Trophoblast cell (in vitro differentiated cells and primary cell): Measurements from ENCODE around the gene ACYP2.

Experiments used
- DNase-seq, 2 donors: peaks; one replicate each; pipeline ENCODE4 v3.0.0-alpha.2; 2016
- H2AFZ ChIP-seq: 2 replicates; pipeline ENCODE4 v1.6.1; 2013; ENCODE audit warnings: low read length, moderate library complexity, mild to moderate bottlenecking; ENCODE audit not compliant: insufficient read depth, poor library complexity
- H2AK5ac ChIP-seq: 2 replicates; pipeline ENCODE4 v1.6.1; 2013; ENCODE audit warnings: mild to moderate bottlenecking, low read length
- H2BK120ac ChIP-seq: 2 replicates; pipeline ENCODE4 v1.6.1; 2013; ENCODE audit warnings: low read length, mild to moderate bottlenecking, moderate library complexity; ENCODE audit not compliant: insufficient read depth, poor library complexity
- H2BK12ac ChIP-seq: 2 replicates; pipeline ENCODE4 v1.6.1; 2013; ENCODE audit warnings: mild to moderate bottlenecking, low read length, moderate library complexity
- H2BK5ac ChIP-seq: 2 replicates; pipeline ENCODE4 v1.6.1; 2013; ENCODE audit warnings: low read length, low read depth, moderate library complexity, mild to moderate bottlenecking; ENCODE audit not compliant: poor library complexity
- H3K14ac ChIP-seq: 2 replicates; pipeline ENCODE4 v1.6.1; 2013; ENCODE audit warnings: mild to moderate bottlenecking, low read length
- H3K18ac ChIP-seq: 2 replicates; pipeline ENCODE4 v1.6.1; 2013; ENCODE audit warnings: mild to moderate bottlenecking, low read length
- H3K23ac ChIP-seq: 2 replicates; pipeline ENCODE4 v1.6.1; 2013; ENCODE audit warnings: low read length
- H3K27ac ChIP-seq: 2 replicates; pipeline ENCODE4 v1.5.1; 2013; ENCODE audit warnings: low read depth, mild to moderate bottlenecking, inconsistent platforms, low read length, moderate library complexity
- H3K27me3 ChIP-seq: 2 replicates; pipeline ENCODE4 v1.6.1; 2013; ENCODE audit warnings: inconsistent platforms, mild to moderate bottlenecking, low read length, moderate library complexity; ENCODE audit not compliant: insufficient read depth
- H3K36me3 ChIP-seq, 2 experiments: 1 replicate in 1 of 2; 2 replicates in 1 of 2; pipeline ENCODE4 v1.6.1; 2013; ENCODE audit warnings: low read length in 2 of 2, mild to moderate bottlenecking in 2 of 2, moderate library complexity in 1 of 2; ENCODE audit not compliant: insufficient read depth in 2 of 2, control insufficient read depth in 1 of 2
- H3K4ac ChIP-seq: 2 replicates; pipeline ENCODE4 v1.6.1; 2013; ENCODE audit warnings: low read depth, mild to moderate bottlenecking, low read length, moderate library complexity
- H3K4me1 ChIP-seq, 2 experiments: 1 replicate in 1 of 2; 2 replicates in 1 of 2; pipeline ENCODE4 v1.6.1; 2013; ENCODE audit warnings: low read length in 2 of 2, mild to moderate bottlenecking in 2 of 2, moderate library complexity in 1 of 2; ENCODE audit not compliant: insufficient read depth in 2 of 2, control insufficient read depth in 1 of 2
- H3K4me2 ChIP-seq: 2 replicates; pipeline ENCODE4 v1.6.1; 2013; ENCODE audit warnings: inconsistent platforms, mild to moderate bottlenecking, low read length, moderate library complexity
- H3K4me3 ChIP-seq: 2 replicates; pipeline ENCODE4 v1.5.1; 2013; ENCODE audit warnings: mild to moderate bottlenecking, low read depth, low read length, inconsistent platforms
- H3K79me1 ChIP-seq: one replicate; pipeline ENCODE4 v1.6.1; 2013; ENCODE audit warnings: low read length
- H3K79me2 ChIP-seq: 2 replicates; pipeline ENCODE4 v1.6.1; 2013; ENCODE audit warnings: low read length, mild to moderate bottlenecking; ENCODE audit not compliant: control insufficient read depth, insufficient read depth, poor library complexity
- H3K9ac ChIP-seq: 2 replicates; pipeline ENCODE4 v1.6.1; 2013; ENCODE audit warnings: mild to moderate bottlenecking, low read length
- H3K9me3 ChIP-seq: 2 replicates; pipeline ENCODE4 v1.6.1; 2013; ENCODE audit warnings: low read depth, mild to moderate bottlenecking, control low read depth, inconsistent platforms, low read length; ENCODE audit not compliant: insufficient read depth
- H4K12ac ChIP-seq: 2 replicates; pipeline ENCODE4 v1.6.1; 2013; ENCODE audit warnings: low read depth, mild to moderate bottlenecking, low read length, moderate library complexity
- H4K8ac ChIP-seq: 2 replicates; pipeline ENCODE4 v1.6.1; 2013; ENCODE audit warnings: low read depth, mild to moderate bottlenecking, low read length, moderate library complexity
- H4K91ac ChIP-seq: one replicate; pipeline ENCODE4 v1.6.1; 2013; ENCODE audit warnings: low read depth, mild to moderate bottlenecking, low read length, moderate library complexity
- WGBS: extraction: QIAGEN DNeasy Blood & Tissue Kit; methylation state at CpG from one replicate; pipeline ENCODE4 v1.1.7; 2013; ENCODE audit warnings: missing lambda C conversion rate; ENCODE audit not compliant: insufficient read length, insufficient coverage; ENCODE audit errors: extremely low coverage; 5-methylcytosine and 5-hydroxymethylcytosine counted together

ACYP2 gene

DNA sequence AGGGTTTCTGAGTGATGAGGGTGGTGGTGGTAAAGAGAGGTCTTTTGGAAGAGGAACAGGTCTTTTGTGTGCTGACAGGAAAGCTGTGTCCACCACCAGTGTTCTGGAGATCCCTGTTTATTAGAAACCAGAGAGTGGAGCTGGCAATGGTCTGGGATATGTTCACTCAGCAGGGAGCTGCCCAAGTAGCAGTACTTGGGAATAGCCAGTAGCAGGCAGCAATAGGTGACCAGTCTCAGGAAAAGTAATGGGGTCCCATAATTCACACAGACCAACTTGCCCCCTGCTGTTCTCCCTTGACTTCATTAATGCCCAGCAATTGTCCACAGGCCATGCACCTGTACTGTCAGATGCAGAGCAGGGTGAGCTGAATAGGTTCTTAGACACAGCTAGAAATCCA lies 138.8 kb downstream of the ACYP2 start:
- H3K4ac ChIP-seq: no peak overlapping the region
- no peak overlapping the region for H2BK5ac ChIP-seq
- H3K4me1 ChIP-seq: no peaks in the 10 kb centered on the region
- H2AK5ac ChIP-seq: no peak overlapping the region
- no peak overlapping the region for H2BK12ac ChIP-seq
- H3K79me1 ChIP-seq: no peaks in the 10 kb centered on the region
- H4K12ac ChIP-seq: no peak overlapping the region
- H3K14ac ChIP-seq: no peak overlapping the region
- H2AFZ ChIP-seq: no peak overlapping the region
- no peak overlapping the region for H3K18ac ChIP-seq
- peaks cover 2% of the 10 kb centered on the region for H3K9me3 ChIP-seq
- no peak overlapping the region for H3K9ac ChIP-seq
- no peak overlapping the region for H4K8ac ChIP-seq
- no peaks in the 10 kb centered on the region for H3K27me3 ChIP-seq
- no peak overlapping the region for H2BK120ac ChIP-seq
- no peak overlapping the region for H4K91ac ChIP-seq
- no peak overlapping the region for H3K27ac ChIP-seq
- H3K79me2 ChIP-seq: no peaks in the 10 kb centered on the region
- no peaks in the 10 kb centered on the region for H3K36me3 ChIP-seq
- H3K4me2 ChIP-seq: no peak overlapping the region
- no peak for DNase-seq
- H3K4me3 ChIP-seq: no peak overlapping the region
- H3K23ac ChIP-seq: no peak overlapping the region

DNA sequence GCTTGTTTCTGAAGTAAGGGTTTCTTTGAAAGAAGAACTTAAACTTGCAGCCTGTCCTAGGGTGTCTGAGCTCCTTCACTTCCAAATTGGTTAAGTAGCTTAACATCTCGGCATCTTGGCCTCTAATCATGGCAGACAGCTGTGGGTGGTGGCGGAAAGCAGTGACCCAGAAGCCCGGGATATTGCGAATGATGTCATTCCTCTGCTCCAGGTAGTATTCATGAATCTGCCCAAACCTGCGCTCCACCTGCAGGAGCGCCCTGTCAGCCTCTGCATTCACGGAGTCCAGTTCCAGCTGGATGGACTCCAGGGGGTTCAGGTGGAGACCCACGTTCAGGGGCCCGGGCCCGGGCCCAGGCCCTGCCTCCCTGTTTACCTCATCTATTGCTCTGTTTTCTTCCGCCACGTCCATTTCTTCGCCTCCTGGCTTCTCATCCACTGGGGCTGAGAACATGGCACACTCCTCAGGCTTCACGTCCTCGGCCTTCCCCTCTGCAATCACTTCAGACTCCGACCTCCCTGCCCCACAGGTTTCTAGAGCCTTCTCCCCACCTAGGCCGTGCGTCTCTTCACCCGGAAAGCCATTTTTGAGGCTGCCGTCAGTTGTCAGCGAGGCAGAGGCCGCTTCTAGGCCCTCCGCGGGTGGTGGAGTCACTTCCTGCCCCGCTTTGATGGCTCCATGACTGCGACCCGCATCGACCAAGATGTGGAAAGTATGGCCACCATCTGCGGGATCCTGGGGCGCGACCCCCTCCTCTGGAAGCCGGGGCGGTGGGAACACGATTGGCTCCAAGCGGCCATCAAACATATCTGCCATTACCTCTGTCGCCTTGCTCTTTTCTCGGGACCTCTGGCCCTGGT lies 140.0 kb downstream of the ACYP2 start:
- Histone ChIP-seq H3K18ac (no peak overlapping the region), H3K9me3 (peaks cover 2% of the 10 kb centered on the region), H2BK120ac (no peak overlapping the region), H3K4me1 (no peaks in the 10 kb centered on the region), H3K9ac (no peak overlapping the region), H3K36me3 (no peaks in the 10 kb centered on the region), H4K8ac (no peak overlapping the region), H2BK12ac (no peak overlapping the region), H2AK5ac (no peak overlapping the region), H3K27ac (no peak overlapping the region), H4K12ac (no peak overlapping the region), H3K23ac (no peak overlapping the region), H2AFZ (no peak overlapping the region), H2BK5ac (no peak overlapping the region), H3K27me3 (no peaks in the 10 kb centered on the region), H4K91ac (no peak overlapping the region), H3K4ac (no peak overlapping the region), H3K14ac (no peak overlapping the region), H3K79me1 (no peaks in the 10 kb centered on the region), H3K4me3 (no peak overlapping the region), H3K4me2 (no peak overlapping the region), H3K79me2 (no peaks in the 10 kb centered on the region)
- WGBS: no CpG with 5 or more reads among the region's 37 CpGs
- DNase-seq: no peak

DNA sequence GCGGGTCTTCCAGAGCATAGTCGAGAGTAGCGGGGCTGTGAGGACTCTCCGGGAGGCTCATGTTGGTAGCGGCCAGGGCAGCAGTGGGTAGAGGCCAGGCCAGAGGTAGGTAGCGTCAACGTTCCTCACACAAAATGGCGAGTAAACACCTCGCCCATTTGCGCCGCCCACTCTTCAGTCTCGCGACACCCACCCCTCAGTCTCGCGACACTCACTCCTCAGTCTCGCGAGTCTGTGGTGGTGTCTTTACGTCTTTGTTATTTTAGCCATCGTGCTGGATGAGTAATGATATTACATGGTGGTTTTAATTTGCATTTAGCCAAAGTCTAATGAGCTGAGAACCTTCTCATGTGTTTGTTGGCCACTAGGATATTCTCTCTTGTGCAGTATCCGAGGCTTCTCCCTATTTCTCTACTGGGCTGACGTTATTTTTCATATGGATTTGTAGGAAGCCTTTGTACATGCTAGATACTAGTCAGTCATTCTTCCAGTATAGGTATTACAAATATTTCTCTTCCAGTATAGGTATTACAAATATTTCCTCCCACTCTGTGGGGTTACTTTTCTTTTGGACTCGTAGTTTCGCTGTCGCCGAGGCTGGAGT lies 140.8 kb downstream of the ACYP2 start, which contains the start of gene TSPYL6:
TSS of gene TSPYL6 (minus strand) at position 139 of the 604 bp plus-strand sequence. CDS start at position 61, 78 bp downstream.
- H3K18ac ChIP-seq: no peak within 1 kb of the TSS
- H3K27me3 ChIP-seq: no peaks in the 10 kb centered on the region
- H3K9me3 ChIP-seq: peaks cover 2% of the 10 kb centered on the region
- no CpG with 5 or more reads among the region's 25 CpGs for WGBS
- no peak within 1 kb of the TSS for H2BK120ac ChIP-seq
- no peaks in the 10 kb centered on the region for H3K4me1 ChIP-seq
- H4K8ac ChIP-seq: no peak within 1 kb of the TSS
- no peaks in the 10 kb centered on the region for H3K79me2 ChIP-seq
- no peak for DNase-seq
- no peak within 1 kb of the TSS for H3K4me2 ChIP-seq
- H4K12ac ChIP-seq: no peak within 1 kb of the TSS
- H3K36me3 ChIP-seq: no peaks in the 10 kb centered on the region
- H2BK12ac ChIP-seq: no peak within 1 kb of the TSS
- no peaks in the 10 kb centered on the region for H3K79me1 ChIP-seq
- H2BK5ac ChIP-seq: no peak within 1 kb of the TSS
- no peak within 1 kb of the TSS for H3K27ac ChIP-seq
- no peak within 1 kb of the TSS for H3K4ac ChIP-seq
- no peak within 1 kb of the TSS for H3K23ac ChIP-seq
- no peak within 1 kb of the TSS for H3K9ac ChIP-seq
- H3K14ac ChIP-seq: no peak within 1 kb of the TSS
- H2AK5ac ChIP-seq: no peak within 1 kb of the TSS
- H3K4me3 ChIP-seq: no peak within 1 kb of the TSS
- H2AFZ ChIP-seq: no peak within 1 kb of the TSS
- H4K91ac ChIP-seq: no peak within 1 kb of the TSS

DNA sequence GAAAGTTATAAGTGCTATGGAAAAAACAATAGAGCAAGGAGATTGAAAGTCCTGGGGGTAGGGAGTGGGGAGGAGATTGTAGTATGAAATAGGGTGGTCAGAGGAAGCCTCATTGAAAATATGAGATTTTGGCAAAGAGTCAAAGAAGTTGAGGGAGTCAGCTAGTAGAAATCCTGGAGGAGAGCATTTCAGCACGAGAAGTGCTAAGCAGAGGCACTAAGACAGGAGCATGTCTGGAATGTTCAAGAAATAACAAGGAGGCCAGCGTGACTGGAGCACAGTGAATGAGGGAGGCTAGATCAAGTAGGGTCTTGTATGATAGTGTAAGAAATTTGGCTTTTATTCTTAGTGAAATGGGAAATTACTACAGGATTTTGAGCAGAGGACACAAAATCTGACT lies 142.8 kb downstream of the ACYP2 start:
- Histone ChIP-seq H2BK120ac (no peak overlapping the region), H2AK5ac (no peak overlapping the region), H2AFZ (no peak overlapping the region), H3K18ac (no peak overlapping the region), H3K27me3 (no peaks in the 10 kb centered on the region), H3K4me1 (no peaks in the 10 kb centered on the region), H3K27ac (no peak overlapping the region), H3K9ac (no peak overlapping the region), H3K4ac (no peak overlapping the region), H3K23ac (no peak overlapping the region), H2BK12ac (no peak overlapping the region), H3K79me1 (no peaks in the 10 kb centered on the region), H3K4me2 (no peak overlapping the region), H2BK5ac (no peak overlapping the region), H3K36me3 (no peaks in the 10 kb centered on the region), H3K14ac (no peak overlapping the region), H3K79me2 (no peaks in the 10 kb centered on the region), H3K4me3 (no peak overlapping the region), H4K91ac (no peak overlapping the region), H4K8ac (no peak overlapping the region), H4K12ac (no peak overlapping the region), H3K9me3 (peaks cover 2% of the 10 kb centered on the region)
- DNase-seq: peak in 1 of 2 donors; percentile 10
- no CpG with 5 or more reads among the region's 2 CpGs for WGBS
